HepG2 (cell line): ENCODE results near the gene VAV2. TPM values are rescaled to one million over a fixed set of nuclear protein-coding genes. Genes with fewer than 3 reads are reported as not detected.

ENCODE experiments used
- ATF6 ChIP-seq: sonication (generic); formaldehyde crosslinking; conservative IDR thresholded peaks from 2 replicates; pipeline ENCODE4 v1.4.0; 2020; ENCODE audit warnings: missing genetic modification reagents
- BHLHE40 ChIP-seq: IDR thresholded peaks from 2 replicates; pipeline ENCODE4 v1.6.1; 2011; ENCODE audit warnings: low read length, improper control_type of control experiment
- DNMT1 ChIP-seq: sonication (generic); formaldehyde crosslinking; IDR thresholded peaks from 2 replicates; pipeline ENCODE4 v1.5.1; 2020; ENCODE audit warnings: mild to moderate bottlenecking, missing genetic modification reagents
- FOXK2 ChIP-seq: fragments of 450-650 bp; IDR thresholded peaks from 2 replicates; pipeline ENCODE4 v1.6.1; 2016
- REXO4 ChIP-seq: sonication (generic); formaldehyde crosslinking; IDR thresholded peaks from 2 replicates; pipeline ENCODE4 v1.8.0; 2022; ENCODE audit warnings: missing genetic modification reagents, mild to moderate bottlenecking, borderline replicate concordance
- SMAD1 ChIP-seq: sonication (generic); formaldehyde crosslinking; IDR thresholded peaks from 2 replicates; pipeline ENCODE4 v1.4.0; 2020; ENCODE audit warnings: missing genetic modification reagents, low read depth, mild to moderate bottlenecking, borderline replicate concordance
- SP140L ChIP-seq: sonication (generic); formaldehyde crosslinking; IDR thresholded peaks from 2 replicates; pipeline ENCODE4 v1.4.0; 2020; ENCODE audit warnings: missing genetic modification reagents, borderline replicate concordance
- SRY ChIP-seq: sonication (generic); formaldehyde crosslinking; IDR thresholded peaks from 2 replicates; pipeline ENCODE4 v1.8.0; 2022; ENCODE audit warnings: mild to moderate bottlenecking, missing genetic modification reagents
- TEF ChIP-seq: sonication (generic); formaldehyde crosslinking; IDR thresholded peaks from 2 replicates; pipeline ENCODE4 v1.5.0; 2020; ENCODE audit warnings: missing genetic modification reagents
- ZBTB20 ChIP-seq: sonication (generic); formaldehyde crosslinking; IDR thresholded peaks from 2 replicates; pipeline ENCODE4 v1.8.1; 2023; ENCODE audit warnings: missing genetic modification reagents, low read depth, mild to moderate bottlenecking, borderline replicate concordance
- ZBTB3 ChIP-seq: sonication (generic); formaldehyde crosslinking; IDR thresholded peaks from 2 replicates; pipeline ENCODE4 v1.4.0; 2020; ENCODE audit warnings: low read depth, mild to moderate bottlenecking, moderate library complexity, missing genetic modification reagents, borderline replicate concordance
- ZFP36 ChIP-seq: fragments of 150-350 bp; IDR thresholded peaks from 2 replicates; pipeline ENCODE4 v1.6.1; 2018; ENCODE audit warnings: borderline replicate concordance, low read length, low read depth; ENCODE audit not compliant: partially characterized antibody
- ZNF230 ChIP-seq: sonication (generic); formaldehyde crosslinking; IDR thresholded peaks from 2 replicates; pipeline ENCODE4 v1.4.0; 2020; ENCODE audit warnings: mild to moderate bottlenecking, missing genetic modification reagents
- ZNF235 ChIP-seq: sonication (generic); formaldehyde crosslinking; IDR thresholded peaks from 2 replicates; pipeline ENCODE4 v1.8.1; 2023; ENCODE audit warnings: mild to moderate bottlenecking, missing genetic modification reagents, borderline replicate concordance
- ZNF251 ChIP-seq: sonication (generic); formaldehyde crosslinking; IDR thresholded peaks from 2 replicates; pipeline ENCODE4 v1.9.0; 2021; ENCODE audit warnings: mild to moderate bottlenecking, missing genetic modification reagents
- ZNF883 ChIP-seq: sonication (generic); formaldehyde crosslinking; IDR thresholded peaks from 2 replicates; pipeline ENCODE4 v1.5.1; 2020; ENCODE audit warnings: mild to moderate bottlenecking, missing genetic modification reagents; ENCODE audit errors: not compliant biosample characterization
- polyA plus RNA-seq, 8 experiments: library from polyadenylated mRNA; depleted of rRNA in 3 of 8; stranded (reverse) in 7 of 8; unstranded in 1 of 8; fragments of >200 nt; fragmentation: Illumina TruSeq in 4 of 8; extraction: Trizol in 4 of 8; gene quantifications; 2 replicates each; pipeline versions ENCODE4 v1.2.1 to v1.2.3, GENCODE V29; 2011 to 2016; ENCODE audit warnings: low read depth in 4 of 8, missing spikeins in 1 of 8, mixed read lengths in 1 of 8; ENCODE audit not compliant: insufficient read depth in 1 of 8
- total RNA-seq, 5 experiments: library from RNA; depleted of rRNA; stranded (reverse); fragments of >200 nt; fragmentation: Illumina TruSeq; extraction: Trizol; gene quantifications; 2 replicates each; pipeline ENCODE4 v1.2.3, GENCODE V29; 2016; ENCODE audit warnings: low read depth in 1 of 5
- TF ChIP-seq, protein P1 (sequence below): sonication (generic); formaldehyde crosslinking; IDR thresholded peaks from 2 replicates; pipeline ENCODE4 v1.4.0; 2020; ENCODE audit warnings: missing genetic modification reagents
- TF ChIP-seq, protein P2 (sequence below): sonication (generic); formaldehyde crosslinking; IDR thresholded peaks from 2 replicates; pipeline ENCODE4 v1.4.0; 2020; ENCODE audit warnings: mild to moderate bottlenecking, low read depth, missing genetic modification reagents
- TF ChIP-seq, protein P3 (sequence below): sonication (generic); formaldehyde crosslinking; IDR thresholded peaks from 2 replicates; pipeline ENCODE4 v1.8.1; 2022; ENCODE audit warnings: low read depth, mild to moderate bottlenecking, missing genetic modification reagents

VAV2 gene
- total and polyA plus RNA-seq, 2 of the 13 experiments (the other 11 are each of a cell fraction or from before 2014, with no cell fraction given): 22.5 to 22.9 TPM

DNA sequence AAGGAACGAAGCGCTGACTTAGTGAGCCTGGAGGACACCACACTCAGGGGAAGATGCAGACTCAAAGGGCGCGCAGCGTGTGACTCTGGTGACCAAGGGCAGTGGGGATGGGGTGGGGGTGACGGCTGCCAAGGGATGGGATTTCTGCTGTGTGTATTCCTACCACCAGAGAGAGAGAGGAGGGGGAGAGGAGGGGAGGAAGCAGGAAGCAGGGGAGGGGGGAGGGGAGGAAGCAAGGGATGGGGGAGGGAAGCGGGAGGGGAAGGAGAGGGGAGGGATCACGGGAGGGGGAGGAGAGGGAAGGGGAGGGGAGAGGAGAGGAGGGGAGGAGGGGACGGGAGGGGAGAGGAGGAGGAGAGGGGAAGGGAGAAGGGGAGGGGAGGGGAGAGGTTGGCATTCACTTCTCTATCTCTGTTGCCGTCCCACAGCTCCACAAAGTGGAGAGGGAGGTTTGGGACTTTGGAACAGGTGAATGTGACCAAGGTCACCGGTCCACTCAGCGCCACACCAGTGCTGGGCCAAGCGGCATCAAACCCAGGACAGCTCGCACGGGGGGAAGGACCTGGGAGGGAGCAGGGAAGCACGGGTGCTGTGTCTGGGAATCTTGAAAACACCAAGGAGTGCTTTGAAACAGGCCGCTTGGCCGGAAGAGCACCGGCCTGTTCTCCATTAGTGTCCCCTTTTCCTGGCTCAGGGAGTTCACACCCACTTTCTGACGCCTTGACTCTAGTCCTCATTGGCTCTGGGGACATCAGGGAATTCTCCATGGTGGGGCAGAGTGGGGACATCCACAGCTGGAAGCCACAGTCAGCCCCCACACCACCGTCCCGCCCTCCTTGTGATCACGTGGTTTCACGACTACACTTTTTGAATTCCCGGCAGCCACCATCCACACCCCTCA, 77.4 kb downstream of the VAV2 start (continued):
- TF ChIP-seq ZNF251 (no peak), SMAD1 (CRISPR knock-in tag) (no peak), ZNF235 (CRISPR knock-in tag) (no peak), BHLHE40 (peak; percentile 48; the same call in 1 of the 2 replicates), ATF6 (CRISPR knock-in tag) (no peak), ZBTB3 (CRISPR knock-in tag) (no peak), FOXK2 (no peak), ZNF230 (no peak), REXO4 (CRISPR knock-in tag) (no peak), DNMT1 (CRISPR knock-in tag) (no peak), TEF (CRISPR knock-in tag) (no peak), ZBTB20 (no peak), ZFP36 (no peak), SRY (no peak), ZNF883 (CRISPR knock-in tag) (no peak), SP140L (no peak)
- TF ChIP-seq, protein P1, sequence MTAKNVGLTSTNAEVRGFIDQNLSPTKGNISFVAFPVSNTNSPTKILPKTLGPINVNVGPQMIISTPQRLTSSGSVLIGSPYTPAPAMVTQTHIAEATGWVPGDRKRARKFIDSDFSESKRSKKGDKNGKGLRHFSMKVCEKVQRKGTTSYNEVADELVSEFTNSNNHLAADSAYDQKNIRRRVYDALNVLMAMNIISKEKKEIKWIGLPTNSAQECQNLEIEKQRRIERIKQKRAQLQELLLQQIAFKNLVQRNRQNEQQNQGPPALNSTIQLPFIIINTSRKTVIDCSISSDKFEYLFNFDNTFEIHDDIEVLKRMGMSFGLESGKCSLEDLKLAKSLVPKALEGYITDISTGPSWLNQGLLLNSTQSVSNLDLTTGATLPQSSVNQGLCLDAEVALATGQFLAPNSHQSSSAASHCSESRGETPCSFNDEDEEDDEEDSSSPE: peak; percentile 44; the same call in 1 of the 2 replicates
- TF ChIP-seq, protein P2, sequence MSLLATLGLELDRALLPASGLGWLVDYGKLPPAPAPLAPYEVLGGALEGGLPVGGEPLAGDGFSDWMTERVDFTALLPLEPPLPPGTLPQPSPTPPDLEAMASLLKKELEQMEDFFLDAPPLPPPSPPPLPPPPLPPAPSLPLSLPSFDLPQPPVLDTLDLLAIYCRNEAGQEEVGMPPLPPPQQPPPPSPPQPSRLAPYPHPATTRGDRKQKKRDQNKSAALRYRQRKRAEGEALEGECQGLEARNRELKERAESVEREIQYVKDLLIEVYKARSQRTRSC (CRISPR knock-in tag): no peak
- TF ChIP-seq, protein P3, sequence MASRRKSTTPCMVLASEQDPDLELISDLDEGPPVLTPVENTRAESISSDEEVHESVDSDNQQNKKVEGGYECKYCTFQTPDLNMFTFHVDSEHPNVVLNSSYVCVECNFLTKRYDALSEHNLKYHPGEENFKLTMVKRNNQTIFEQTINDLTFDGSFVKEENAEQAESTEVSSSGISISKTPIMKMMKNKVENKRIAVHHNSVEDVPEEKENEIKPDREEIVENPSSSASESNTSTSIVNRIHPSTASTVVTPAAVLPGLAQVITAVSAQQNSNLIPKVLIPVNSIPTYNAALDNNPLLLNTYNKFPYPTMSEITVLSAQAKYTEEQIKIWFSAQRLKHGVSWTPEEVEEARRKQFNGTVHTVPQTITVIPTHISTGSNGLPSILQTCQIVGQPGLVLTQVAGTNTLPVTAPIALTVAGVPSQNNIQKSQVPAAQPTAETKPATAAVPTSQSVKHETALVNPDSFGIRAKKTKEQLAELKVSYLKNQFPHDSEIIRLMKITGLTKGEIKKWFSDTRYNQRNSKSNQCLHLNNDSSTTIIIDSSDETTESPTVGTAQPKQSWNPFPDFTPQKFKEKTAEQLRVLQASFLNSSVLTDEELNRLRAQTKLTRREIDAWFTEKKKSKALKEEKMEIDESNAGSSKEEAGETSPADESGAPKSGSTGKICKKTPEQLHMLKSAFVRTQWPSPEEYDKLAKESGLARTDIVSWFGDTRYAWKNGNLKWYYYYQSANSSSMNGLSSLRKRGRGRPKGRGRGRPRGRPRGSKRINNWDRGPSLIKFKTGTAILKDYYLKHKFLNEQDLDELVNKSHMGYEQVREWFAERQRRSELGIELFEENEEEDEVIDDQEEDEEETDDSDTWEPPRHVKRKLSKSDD: no peak
